Measurements from ENCODE around the gene GSDMA.

Gene GSDMA

GRCh38 chr17:39960524-39961041 is 2.2 kb upstream of the GSDMA start:
- no peak for DNase-seq (ENCODE audit: low read depth in 2 of 2)

GRCh38 chr17:39963829-39964228 is 1.0 kb downstream of the GSDMA start:
- DNase-seq (ENCODE audit: low read depth in 2 of 2), result peak in 1 of 2 donors; percentile 7

- DNase-seq (ENCODE audit: low read depth in 2 of 2), result no peak
These were observed 2.4 kb downstream of the GSDMA start for GRCh38 chr17:39965017-39965699.

DNA sequence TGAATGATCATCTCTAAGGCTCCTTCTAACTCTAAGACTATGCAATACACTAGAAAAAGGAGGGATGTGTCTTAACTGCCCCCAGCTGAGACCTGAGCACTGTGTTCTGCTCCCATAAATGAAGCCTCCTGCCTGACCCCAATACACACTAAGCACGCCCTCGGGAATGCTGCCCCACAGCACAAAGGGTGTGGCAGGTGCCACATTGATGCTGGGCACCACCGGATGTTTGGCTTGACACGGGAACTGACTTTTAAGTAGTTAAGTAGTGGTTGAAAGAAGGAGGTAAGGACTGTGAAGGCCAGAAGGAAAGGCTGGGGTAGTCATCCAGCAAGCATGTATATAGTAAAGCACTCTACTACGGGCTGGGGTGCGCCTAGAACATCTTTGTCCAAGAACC is 4.0 kb downstream of the GSDMA start:
- no peak for DNase-seq (ENCODE audit: low read depth in 2 of 2)

DNA sequence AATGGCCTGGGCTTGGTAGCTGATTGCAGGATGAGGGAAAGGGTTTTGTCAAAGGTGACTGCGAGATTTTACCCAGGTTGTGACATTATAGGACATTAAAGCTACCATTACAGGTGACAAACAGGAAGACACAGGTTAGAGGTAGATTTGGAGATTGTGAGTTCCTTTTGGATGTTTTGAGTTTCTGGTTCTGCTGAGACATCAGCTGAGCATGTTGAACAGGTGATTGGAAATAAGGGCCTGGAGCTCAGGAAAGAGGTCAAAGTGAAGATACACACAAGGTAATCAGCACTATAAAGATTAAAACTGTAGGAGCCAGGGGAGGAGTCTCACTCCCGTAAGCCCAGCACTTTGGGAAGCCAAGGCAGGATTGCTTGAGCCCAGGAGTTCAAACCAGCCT is 6.0 kb downstream of the GSDMA start:
- DNase-seq (ENCODE audit: low read depth in 2 of 2), result no peak

DNA sequence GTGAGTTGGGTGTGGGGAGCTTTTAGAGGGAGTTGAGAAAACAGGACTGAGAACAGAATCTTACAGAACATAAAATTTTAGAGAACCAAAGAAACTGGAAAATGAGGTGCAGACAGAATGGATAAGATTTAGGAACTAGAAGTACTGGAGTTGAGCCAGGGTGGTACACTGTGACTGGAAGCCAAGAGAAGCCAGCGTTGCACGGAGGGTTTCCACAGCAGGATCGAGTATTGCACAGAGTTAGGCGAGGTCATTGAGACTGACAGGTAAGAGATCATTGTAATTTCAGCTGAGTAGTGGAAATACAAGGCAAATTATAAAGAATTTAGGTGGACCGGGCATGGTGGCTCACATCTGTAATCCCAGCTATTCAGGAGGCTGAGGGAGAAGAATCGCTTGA is 6.6 kb downstream of the GSDMA start:
- DNase-seq (ENCODE audit: low read depth in 2 of 2), result no peak

GRCh38 chr17:39970157-39970692 is 7.4 kb downstream of the GSDMA start:
- no peak for DNase-seq (ENCODE audit: low read depth in 2 of 2)

DNA sequence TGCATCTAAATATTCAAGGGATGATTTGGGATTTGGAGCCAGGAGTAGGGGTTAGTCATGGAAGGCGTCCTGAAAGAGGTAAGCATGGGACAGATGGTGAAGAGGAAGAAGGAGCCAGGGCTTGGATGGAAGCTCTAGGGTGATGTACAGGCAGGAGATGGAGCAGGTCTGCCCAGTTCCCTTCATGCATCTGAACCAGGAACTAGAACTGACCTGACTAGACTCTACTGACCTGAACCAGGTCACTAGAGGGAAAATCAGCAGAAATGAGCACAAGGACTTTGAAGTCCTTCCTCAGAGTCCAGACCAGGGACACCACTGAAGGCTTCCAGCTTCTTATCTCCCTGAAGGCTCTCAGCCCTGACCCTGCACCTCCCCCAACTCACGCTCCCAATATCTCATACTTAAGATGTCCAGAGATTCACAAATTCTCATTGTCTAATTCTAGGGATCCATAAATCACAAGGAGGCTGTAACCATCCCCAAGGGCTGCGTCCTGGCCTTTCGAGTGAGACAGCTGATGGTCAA is 8.3 kb downstream of the GSDMA start:
- no peak for DNase-seq (ENCODE audit: low read depth in 2 of 2)

- DNase-seq (ENCODE audit: low read depth in 2 of 2), result no peak
These were observed 9.5 kb downstream of the GSDMA start for GRCh38 chr17:39972271-39972670.

- DNase-seq (ENCODE audit: low read depth in 2 of 2), result no peak
These were observed 10.7 kb downstream of the GSDMA start for GRCh38 chr17:39973496-39973895.

DNA sequence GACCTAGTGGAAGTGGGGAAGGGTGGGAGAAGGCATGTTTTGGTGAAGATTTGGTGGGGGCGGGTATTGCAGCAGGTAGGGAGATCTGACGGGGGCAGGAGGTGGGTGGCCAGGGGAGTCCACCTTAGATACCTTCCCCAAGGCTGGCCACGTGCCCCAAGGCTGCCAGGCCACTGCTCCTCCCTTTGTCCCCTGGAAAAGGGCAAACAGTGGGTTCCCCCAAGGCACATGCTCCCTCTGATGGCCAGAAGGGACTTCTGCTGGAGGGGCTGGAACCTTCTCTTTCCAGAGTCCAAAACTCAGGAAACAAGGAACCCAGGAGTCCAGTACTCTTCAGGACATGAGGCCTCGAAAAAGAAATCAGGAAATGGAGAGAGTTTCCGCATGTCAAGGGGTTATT is 11.6 kb downstream of the GSDMA start:
- no peak for DNase-seq (ENCODE audit: low read depth in 2 of 2)

DNA sequence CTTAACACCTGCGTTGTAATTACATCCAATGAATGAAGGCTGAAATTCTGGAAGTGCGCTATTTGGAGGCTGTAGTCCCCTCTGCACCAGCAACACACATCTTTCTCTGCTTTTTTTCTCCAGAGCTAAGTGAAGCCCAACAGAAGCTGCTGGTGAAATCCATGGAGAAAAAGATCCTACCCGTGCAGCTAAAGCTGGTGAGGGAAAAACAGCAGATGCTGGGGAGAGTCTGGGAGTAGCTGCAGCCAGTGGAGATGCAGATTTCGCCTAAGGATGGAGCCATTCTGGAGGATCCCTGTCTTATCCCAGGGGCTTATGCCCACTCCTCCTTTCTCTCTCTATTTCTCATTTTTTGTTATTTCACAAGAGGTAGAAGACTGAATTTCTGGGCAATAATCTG is 13.0 kb downstream of the GSDMA start:
- no peak for DNase-seq (ENCODE audit: low read depth in 2 of 2)

GRCh38 chr17:39979016-39979670 is 16.3 kb downstream of the GSDMA start:
- DNase-seq (ENCODE audit: low read depth in 2 of 2), result no peak

- no peak for DNase-seq (ENCODE audit: low read depth in 2 of 2)
These were observed 17.1 kb downstream of the GSDMA start for GRCh38 chr17:39979893-39980350.

DNA sequence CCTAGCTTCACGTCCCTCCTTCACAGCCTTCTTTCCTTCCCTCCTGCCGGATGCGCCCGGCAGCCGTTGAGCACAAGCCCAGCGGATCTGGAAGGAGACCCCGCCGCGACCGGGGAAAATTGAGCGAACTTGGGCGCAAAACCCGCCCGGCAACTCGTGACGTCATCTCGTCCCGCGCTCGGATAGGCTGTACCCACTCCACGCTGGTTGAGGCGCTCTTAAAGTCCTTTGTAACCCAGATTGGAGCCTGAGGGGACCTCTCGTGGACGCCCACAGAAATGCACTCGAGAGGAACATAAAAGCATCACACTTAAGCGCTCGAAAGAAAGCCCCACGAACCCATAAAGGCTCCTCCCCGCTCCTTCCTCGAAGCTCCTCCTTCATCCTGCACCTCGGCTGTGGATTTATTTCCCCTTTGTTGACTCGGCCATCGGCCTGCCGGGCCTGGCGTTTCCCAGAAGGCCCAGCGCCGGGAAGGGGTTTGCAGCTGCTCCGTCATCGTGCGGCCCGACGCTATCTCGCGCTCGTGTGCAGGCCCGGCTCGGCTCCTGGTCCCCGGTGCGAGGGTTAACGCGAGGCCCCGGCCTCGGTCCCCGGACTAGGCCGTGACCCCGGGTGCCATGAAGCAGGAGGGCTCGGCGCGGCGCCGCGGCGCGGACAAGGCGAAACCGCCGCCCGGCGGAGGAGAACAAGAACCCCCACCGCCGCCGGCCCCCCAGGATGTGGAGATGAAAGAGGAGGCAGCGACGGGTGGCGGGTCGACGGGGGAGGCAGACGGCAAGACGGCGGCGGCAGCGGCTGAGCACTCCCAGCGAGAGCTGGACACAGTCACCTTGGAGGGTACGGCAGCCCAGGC is 17.8 kb downstream of the GSDMA start, which contains the start of gene PSMD3:
Gene PSMD3 (plus strand): TSS at position 457 of the 856 bp plus-strand sequence. CDS start 164 bp downstream, at position 621.
- peak; percentile 91 to 95 for DNase-seq (ENCODE audit: low read depth in 2 of 2)

- no peak for DNase-seq (ENCODE audit: low read depth in 2 of 2)
These were observed 18.5 kb downstream of the GSDMA start for GRCh38 chr17:39981207-39981741.

DNA sequence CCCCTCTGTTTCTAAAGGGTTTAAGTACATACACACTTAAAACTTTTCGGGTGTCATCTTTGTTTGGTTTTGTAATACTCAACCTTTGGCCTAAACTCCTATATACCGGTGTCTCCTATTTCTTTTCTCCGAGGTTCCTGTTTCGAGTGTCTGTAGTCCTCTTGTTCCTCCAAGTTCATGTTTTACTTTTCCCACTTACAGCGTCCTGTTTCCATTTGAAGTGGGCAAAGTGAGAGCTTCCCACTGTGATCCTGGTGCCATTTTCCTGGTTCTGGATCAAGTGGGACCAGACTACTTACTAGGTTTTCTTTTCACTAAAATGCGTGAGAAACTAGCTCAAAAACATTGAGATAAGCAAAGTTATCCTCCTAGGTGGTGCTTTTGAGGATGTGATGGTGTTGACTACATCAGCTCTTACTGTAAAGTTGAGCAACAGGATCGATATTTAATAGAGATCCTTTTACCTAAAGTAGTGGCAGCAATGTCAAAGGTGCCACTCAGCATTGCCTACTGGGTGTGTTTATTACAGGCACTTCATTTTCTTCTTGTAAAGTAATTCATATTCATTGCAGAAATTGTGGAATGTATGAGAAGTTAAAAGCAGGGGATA is 19.1 kb downstream of the GSDMA start:
- DNase-seq (ENCODE audit: low read depth in 2 of 2), result no peak

DNA sequence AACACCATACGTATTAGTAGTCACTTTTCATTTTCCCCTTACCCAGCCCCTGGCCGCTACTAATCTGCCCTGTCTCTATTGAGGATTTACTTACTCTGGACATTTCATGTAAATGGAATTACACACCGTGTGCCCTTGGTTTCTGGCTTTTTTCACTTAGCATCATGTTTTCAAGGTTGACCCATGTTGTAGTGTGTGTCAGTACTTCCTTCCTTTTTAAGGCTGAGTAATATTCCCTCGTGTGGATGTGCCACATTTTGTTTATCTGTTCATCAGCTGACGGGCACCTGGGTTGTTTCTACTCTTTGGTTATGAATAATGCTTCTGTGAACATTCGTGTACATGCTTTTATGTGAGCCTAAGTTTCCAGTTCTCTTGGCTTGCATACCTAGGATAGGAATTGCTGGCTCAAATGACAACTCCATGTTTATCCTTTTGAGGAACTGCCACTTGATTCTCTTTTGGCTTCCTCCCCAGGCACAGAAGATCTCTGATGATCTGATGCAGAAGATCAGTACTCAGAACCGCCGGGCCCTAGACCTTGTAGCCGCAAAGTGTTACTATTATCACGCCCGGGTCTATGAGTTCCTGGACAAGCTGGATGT is 25.5 kb downstream of the GSDMA start:
- no peak for DNase-seq (ENCODE audit: low read depth in 2 of 2)

GRCh38 chr17:39994448-39994847 is 31.6 kb downstream of the GSDMA start:
- DNase-seq (ENCODE audit: low read depth in 2 of 2), result no peak

- no peak for DNase-seq (ENCODE audit: low read depth in 2 of 2)
These were observed 32.6 kb downstream of the GSDMA start for GRCh38 chr17:39995438-39995837.

DNA sequence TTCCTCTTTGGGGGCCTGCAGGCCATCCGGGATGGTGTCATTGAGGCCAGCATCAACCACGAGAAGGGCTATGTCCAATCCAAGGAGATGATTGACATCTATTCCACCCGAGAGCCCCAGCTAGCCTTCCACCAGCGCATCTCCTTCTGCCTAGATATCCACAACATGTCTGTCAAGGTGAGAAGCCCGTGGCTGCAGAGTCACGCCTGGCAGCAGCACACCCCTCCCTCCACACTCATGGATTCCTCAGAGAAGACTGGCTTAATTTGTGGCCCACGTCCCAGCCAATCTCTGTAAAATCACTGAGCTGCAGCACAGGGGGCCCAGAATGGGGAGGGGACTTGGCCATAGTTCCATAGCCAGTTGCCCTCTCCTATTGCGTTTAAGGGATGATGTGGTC is 33.4 kb downstream of the GSDMA start:
- no peak for DNase-seq (ENCODE audit: low read depth in 2 of 2)

Data from stimulated activated CD4-positive, alpha-beta T cell treated with anti-CD3 and anti-CD28 coated beads, Interleukin-1b, Interleukin-23, amount 100 ng/mL, for 1 hour (primary cell).